Panc1 (cell line): ENCODE measurements around the gene RPUSD4. TPM values are rescaled to one million over a fixed set of nuclear protein-coding genes. Genes with fewer than 3 reads are reported as not detected.

ENCODE experiments used
- ATAC-seq: fragments of 200-7000 bp; cut with Tn5 transposase; 2 replicates; pipeline ENCODE4 v1.9.1; 2020; ENCODE audit warnings: mild to moderate bottlenecking, moderate library complexity
- BruUV-seq: library from RNA; stranded (reverse); fragments of 400-500 nt; replicated peaks from 2 replicates; lab custom pipeline; 2021; lab: Mats Ljungman, UMichigan
- CTCF ChIA-PET: fragments of 300-600 bp; sonication (Branson Sonifier 250); formaldehyde crosslinking; loops from one replicate; lab custom pipeline; 2022; ENCODE audit warnings: antibody characterized with exemption; lab: Charles Lee
- POLR2A ChIA-PET: fragments of 300-600 bp; sonication (Branson Sonifier 250); formaldehyde crosslinking; loops from one replicate; lab custom pipeline; 2022; ENCODE audit warnings: antibody characterized with exemption; lab: Charles Lee
- DNase-seq: peaks from one replicate; pipeline ENCODE4 v3.0.0-alpha.2; 2010; ENCODE audit warnings: low read depth, low spot score
- H3K27ac ChIP-seq: 2 replicates; pipeline ENCODE4 v1.5.1; 2011; ENCODE audit warnings: mild to moderate bottlenecking, low read length, inconsistent platforms
- H3K27me3 ChIP-seq: fragments of 200-500 bp; sonication (Bioruptor generic); 2 replicates; pipeline ENCODE4 v1.6.0; 2014; ENCODE audit warnings: low read length, inconsistent platforms; ENCODE audit not compliant: control insufficient read depth, insufficient read depth
- H3K36me3 ChIP-seq: fragments of 200-500 bp; sonication (Bioruptor generic); 2 replicates; pipeline ENCODE4 v1.5.1; 2014; ENCODE audit warnings: inconsistent platforms, mild to moderate bottlenecking, low read length, moderate library complexity; ENCODE audit not compliant: control insufficient read depth, insufficient read depth
- H3K4me1 ChIP-seq: 2 replicates; pipeline ENCODE4 v1.5.1; 2011; ENCODE audit warnings: inconsistent platforms, mild to moderate bottlenecking, low read length, moderate library complexity; ENCODE audit not compliant: control insufficient read depth, insufficient read depth
- H3K4me3 ChIP-seq, 2 experiments: 2 replicates each; pipeline ENCODE4 v1.5.1; 2011 to 2012; ENCODE audit warnings: low read depth in 2 of 2, low read length in 2 of 2, mild to moderate bottlenecking in 2 of 2, inconsistent platforms in 1 of 2, moderate library complexity in 1 of 2
- H3K9me3 ChIP-seq: fragments of 200-500 bp; sonication (Bioruptor generic); 2 replicates; pipeline ENCODE4 v1.5.1; 2014; ENCODE audit warnings: low read depth, mild to moderate bottlenecking, inconsistent platforms, low read length, moderate library complexity; ENCODE audit not compliant: control insufficient read depth, insufficient read depth
- POLR2AphosphoS5 ChIP-seq: IDR thresholded peaks from 2 replicates; pipeline ENCODE4 v1.6.1; 2012; ENCODE audit warnings: mild to moderate bottlenecking, low read depth, low read length, moderate library complexity
- SIN3A ChIP-seq: IDR thresholded peaks from 2 replicates; pipeline ENCODE4 v1.6.1; 2012; ENCODE audit warnings: low read depth, mild to moderate bottlenecking, low read length, moderate library complexity, borderline replicate concordance; ENCODE audit not compliant: insufficient read depth
- TCF7L2 ChIP-seq: IDR thresholded peaks from 2 replicates; pipeline ENCODE4 v1.6.1; 2011; ENCODE audit warnings: mild to moderate bottlenecking, low read depth, low read length, inconsistent platforms
- in situ Hi-C: cut with HindIII; loops from 2 replicates; pipeline ENCODE4 v1.10.0; 2016; ENCODE audit warnings: low sequenced_read_pairs, low pct_unique_long_range_greater_than_20kb
- intact Hi-C: fragments of 100-400 bp; cut with micrococcal nuclease; formaldehyde crosslinking; loops from one replicate; pipeline ENCODE4 v1.10.0; 2022; ENCODE audit not compliant: unreplicated experiment
- total RNA-seq: library from RNA; stranded (reverse); gene quantifications from one replicate; pipeline ENCODE4 v1.2.1, GENCODE V29; 2021; ENCODE audit not compliant: unreplicated experiment
- TF ChIP-seq, protein P1 (sequence below): fragments of 450-650 bp; IDR thresholded peaks from 2 replicates; pipeline ENCODE4 v1.5.1; 2017; ENCODE audit warnings: mild to moderate bottlenecking
- TF ChIP-seq, protein P2 (sequence below), 2 experiments: IDR thresholded peaks; 2 replicates each; pipeline ENCODE4 v1.6.1; 2011 to 2012; ENCODE audit warnings: low read depth in 2 of 2, control low read depth in 1 of 2, low read length in 1 of 2, mild to moderate bottlenecking in 1 of 2, moderate library complexity in 1 of 2; ENCODE audit not compliant: insufficient read depth in 1 of 2

Gene RPUSD4
- total RNA-seq, 1 experiment from 2014 or later = 52.3 TPM

DNA sequence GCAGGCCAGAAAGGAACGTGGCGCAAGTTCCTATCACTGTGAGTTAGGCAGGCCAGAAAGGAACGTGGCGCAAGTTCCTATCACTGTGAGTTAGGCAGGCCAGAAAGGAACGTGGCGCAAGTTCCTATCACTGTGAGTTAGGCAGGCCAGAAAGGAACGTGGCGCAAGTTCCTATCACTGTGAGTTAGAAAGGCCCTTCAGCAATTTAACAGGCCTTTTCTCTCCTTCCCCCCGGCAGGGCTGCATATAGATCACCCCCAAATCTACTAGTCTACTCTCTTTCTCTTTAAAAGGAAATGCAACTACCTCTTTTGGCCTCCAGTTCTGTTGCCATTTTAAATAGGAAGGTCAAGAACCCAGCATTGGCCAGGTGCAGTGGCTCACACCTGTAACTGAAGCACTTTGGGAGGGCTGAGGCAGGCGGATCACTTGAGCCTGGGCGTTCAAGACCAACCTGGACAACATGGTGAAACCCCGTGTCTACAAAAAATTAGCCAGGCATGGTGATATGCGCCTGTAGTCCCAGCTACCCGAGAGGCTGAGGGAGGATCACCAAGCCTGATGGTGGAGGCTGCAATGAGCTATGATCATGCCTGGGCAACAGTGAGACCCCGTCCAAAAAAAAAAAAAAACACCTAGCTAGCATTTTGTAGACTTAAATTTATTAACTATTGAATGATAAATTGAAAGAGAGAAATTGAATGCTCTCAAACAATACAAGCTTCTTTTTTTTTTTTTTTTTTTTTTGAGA, 15.1 kb upstream of the RPUSD4 start:
- POLR2A ChIA-PET = no interaction called here
- in situ Hi-C loops = no loop called here
- CTCF ChIA-PET = no interaction called here

DNA sequence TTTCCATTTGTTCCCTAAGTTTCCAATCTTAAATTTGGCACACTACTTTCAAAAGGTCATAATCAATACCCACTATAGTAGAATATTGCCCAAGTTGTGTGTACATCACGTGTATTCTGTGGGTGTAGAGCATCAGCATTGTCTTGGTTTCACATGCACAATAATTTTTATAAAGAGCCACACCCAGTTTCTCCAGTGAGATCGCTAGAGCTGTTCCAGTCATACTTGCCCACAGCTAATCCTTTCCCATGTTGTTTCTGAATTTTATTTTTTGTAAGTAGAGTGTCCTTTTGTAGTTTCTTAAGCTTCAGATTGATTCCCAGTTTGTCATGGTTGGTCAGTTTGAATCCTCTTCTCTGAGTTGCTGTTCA, 13.8 kb upstream of the RPUSD4 start:
- TF ChIP-seq POLR2AphosphoS5 (no peak), TCF7L2 (no peak)
- TF ChIP-seq, protein P1, sequence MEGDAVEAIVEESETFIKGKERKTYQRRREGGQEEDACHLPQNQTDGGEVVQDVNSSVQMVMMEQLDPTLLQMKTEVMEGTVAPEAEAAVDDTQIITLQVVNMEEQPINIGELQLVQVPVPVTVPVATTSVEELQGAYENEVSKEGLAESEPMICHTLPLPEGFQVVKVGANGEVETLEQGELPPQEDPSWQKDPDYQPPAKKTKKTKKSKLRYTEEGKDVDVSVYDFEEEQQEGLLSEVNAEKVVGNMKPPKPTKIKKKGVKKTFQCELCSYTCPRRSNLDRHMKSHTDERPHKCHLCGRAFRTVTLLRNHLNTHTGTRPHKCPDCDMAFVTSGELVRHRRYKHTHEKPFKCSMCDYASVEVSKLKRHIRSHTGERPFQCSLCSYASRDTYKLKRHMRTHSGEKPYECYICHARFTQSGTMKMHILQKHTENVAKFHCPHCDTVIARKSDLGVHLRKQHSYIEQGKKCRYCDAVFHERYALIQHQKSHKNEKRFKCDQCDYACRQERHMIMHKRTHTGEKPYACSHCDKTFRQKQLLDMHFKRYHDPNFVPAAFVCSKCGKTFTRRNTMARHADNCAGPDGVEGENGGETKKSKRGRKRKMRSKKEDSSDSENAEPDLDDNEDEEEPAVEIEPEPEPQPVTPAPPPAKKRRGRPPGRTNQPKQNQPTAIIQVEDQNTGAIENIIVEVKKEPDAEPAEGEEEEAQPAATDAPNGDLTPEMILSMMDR = no peak
- TF ChIP-seq, protein P2, sequence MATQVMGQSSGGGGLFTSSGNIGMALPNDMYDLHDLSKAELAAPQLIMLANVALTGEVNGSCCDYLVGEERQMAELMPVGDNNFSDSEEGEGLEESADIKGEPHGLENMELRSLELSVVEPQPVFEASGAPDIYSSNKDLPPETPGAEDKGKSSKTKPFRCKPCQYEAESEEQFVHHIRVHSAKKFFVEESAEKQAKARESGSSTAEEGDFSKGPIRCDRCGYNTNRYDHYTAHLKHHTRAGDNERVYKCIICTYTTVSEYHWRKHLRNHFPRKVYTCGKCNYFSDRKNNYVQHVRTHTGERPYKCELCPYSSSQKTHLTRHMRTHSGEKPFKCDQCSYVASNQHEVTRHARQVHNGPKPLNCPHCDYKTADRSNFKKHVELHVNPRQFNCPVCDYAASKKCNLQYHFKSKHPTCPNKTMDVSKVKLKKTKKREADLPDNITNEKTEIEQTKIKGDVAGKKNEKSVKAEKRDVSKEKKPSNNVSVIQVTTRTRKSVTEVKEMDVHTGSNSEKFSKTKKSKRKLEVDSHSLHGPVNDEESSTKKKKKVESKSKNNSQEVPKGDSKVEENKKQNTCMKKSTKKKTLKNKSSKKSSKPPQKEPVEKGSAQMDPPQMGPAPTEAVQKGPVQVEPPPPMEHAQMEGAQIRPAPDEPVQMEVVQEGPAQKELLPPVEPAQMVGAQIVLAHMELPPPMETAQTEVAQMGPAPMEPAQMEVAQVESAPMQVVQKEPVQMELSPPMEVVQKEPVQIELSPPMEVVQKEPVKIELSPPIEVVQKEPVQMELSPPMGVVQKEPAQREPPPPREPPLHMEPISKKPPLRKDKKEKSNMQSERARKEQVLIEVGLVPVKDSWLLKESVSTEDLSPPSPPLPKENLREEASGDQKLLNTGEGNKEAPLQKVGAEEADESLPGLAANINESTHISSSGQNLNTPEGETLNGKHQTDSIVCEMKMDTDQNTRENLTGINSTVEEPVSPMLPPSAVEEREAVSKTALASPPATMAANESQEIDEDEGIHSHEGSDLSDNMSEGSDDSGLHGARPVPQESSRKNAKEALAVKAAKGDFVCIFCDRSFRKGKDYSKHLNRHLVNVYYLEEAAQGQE (IDR thresholded peaks at IDR 0.05; ENCODE audit: insufficient read depth in 1 of 2, low read depth in 2 of 2, low read length in 1 of 2) = no peak
- intact Hi-C loops = no loop called here
- DNase-seq = no peak
- H3K9me3 ChIP-seq = no peaks in the 10 kb centered on the region
- in situ Hi-C loops = no loop called here
- CTCF ChIA-PET = interaction anchor here (0.6 kb wide), 1 partner anchor 12 kb away, joined by 6 read pairs; no protein-coding TSS in a partner anchor
- H3K27me3 ChIP-seq = no peaks in the 10 kb centered on the region
- POLR2A ChIA-PET = no interaction called here
- no peak for ATAC-seq
- no peak overlapping the region for H3K27ac ChIP-seq
- BruUV-seq = no TSS peak
- no peaks in the 10 kb centered on the region for H3K4me1 ChIP-seq
- no peaks in the 10 kb centered on the region for H3K36me3 ChIP-seq
- H3K4me3 ChIP-seq = no peak overlapping the region

More for the DNA sequence above, 15.1 kb upstream of the RPUSD4 start:
- Histone ChIP-seq H3K4me3 (no peak overlapping the region), H3K4me1 (0 out of 2 replicates have a peak, but pooled peaks cover 1% of the 10 kb centered on the region), H3K36me3 (peaks cover 3% of the 10 kb centered on the region; the same call in 1 of the 2 replicates), H3K27me3 (no peaks in the 10 kb centered on the region), H3K27ac (no peak overlapping the region), H3K9me3 (no peaks in the 10 kb centered on the region)
- TF ChIP-seq SIN3A (no peak), TCF7L2 (no peak), POLR2AphosphoS5 (no peak)
- TF ChIP-seq, protein P2 (IDR thresholded peaks at IDR 0.05; ENCODE audit: insufficient read depth in 1 of 2, low read depth in 2 of 2, low read length in 1 of 2) = no peak
- TF ChIP-seq, protein P1 = no peak
- no TSS peak for BruUV-seq
- ATAC-seq (no peak), DNase-seq (no peak)
- intact Hi-C loops = no loop called here
